ENCODE measurements around the gene FBXO3.

GRCh38 chr11:33787076-33787475 lies 12.8 kb upstream of the FBXO3 start:
- TF ChIP-seq CTCF (IDR thresholded peaks at IDR 0.05; ENCODE audit: low read depth, low read length, poor library complexity, severe bottlenecking) (no peak), EZH2phosphoT487 (IDR thresholded peaks at IDR 0.05; ENCODE audit: borderline replicate concordance, low read length) (no peak)
